ENCODE results near the gene PRDM16.

The PRDM16 gene

GRCh38 chr1:3207217-3207848, 138.3 kb downstream of the PRDM16 start:
- no peak for DNase-seq (ENCODE audit: low spot score)

- no peak for DNase-seq (ENCODE audit: low spot score)
Observed at GRCh38 chr1:3208819-3209200, 139.8 kb downstream of the PRDM16 start.

GRCh38 chr1:3209201-3209600, 140.2 kb downstream of the PRDM16 start:
- no peak for DNase-seq (ENCODE audit: low spot score)

- DNase-seq (ENCODE audit: low spot score): no peak
Observed at GRCh38 chr1:3211582-3212375, 142.8 kb downstream of the PRDM16 start.

- DNase-seq (ENCODE audit: low spot score): no peak
Observed at GRCh38 chr1:3212453-3213355, 143.7 kb downstream of the PRDM16 start.

- DNase-seq (ENCODE audit: low spot score): no peak
Observed at GRCh38 chr1:3213730-3214129, 144.7 kb downstream of the PRDM16 start.

GRCh38 chr1:3215198-3216014, 146.4 kb downstream of the PRDM16 start:
- peak; percentile 15 for DNase-seq (ENCODE audit: low spot score)

GRCh38 chr1:3216015-3216391, 147.0 kb downstream of the PRDM16 start:
- no peak for DNase-seq (ENCODE audit: low spot score)

GRCh38 chr1:3217181-3217641, 148.2 kb downstream of the PRDM16 start:
- DNase-seq (ENCODE audit: low spot score): no peak

- DNase-seq (ENCODE audit: low spot score): no peak
Observed at GRCh38 chr1:3217979-3218679, 149.1 kb downstream of the PRDM16 start.

GRCh38 chr1:3219005-3219790, 150.2 kb downstream of the PRDM16 start:
- no peak for DNase-seq (ENCODE audit: low spot score)

GRCh38 chr1:3219791-3220467, 150.9 kb downstream of the PRDM16 start:
- no peak for DNase-seq (ENCODE audit: low spot score)

GRCh38 chr1:3221112-3222041, 152.4 kb downstream of the PRDM16 start:
- DNase-seq (ENCODE audit: low spot score): no peak

GRCh38 chr1:3222042-3222692, 153.2 kb downstream of the PRDM16 start:
- DNase-seq (ENCODE audit: low spot score): peak; percentile 96

GRCh38 chr1:3225661-3226060, 156.7 kb downstream of the PRDM16 start:
- no peak for DNase-seq (ENCODE audit: low spot score)

GRCh38 chr1:3226191-3226590, 157.2 kb downstream of the PRDM16 start:
- DNase-seq (ENCODE audit: low spot score): no peak

GRCh38 chr1:3226701-3227350, 157.8 kb downstream of the PRDM16 start:
- DNase-seq (ENCODE audit: low spot score): peak; percentile 15

GRCh38 chr1:3227351-3227704, 158.3 kb downstream of the PRDM16 start:
- no peak for DNase-seq (ENCODE audit: low spot score)
